ENCODE measurements around the gene PHKG1.
A peak's percentile ranks its signal among the peaks of the same experiment; 100 is the strongest.

The PHKG1 gene

GRCh38 chr7:56091591-56091990 lies 1.2 kb downstream of the PHKG1 start:
- no peak overlapping the region for H3K27ac ChIP-seq
- no peak for TF ChIP-seq ZFX (IDR thresholded peaks at IDR 0.05)
- TF ChIP-seq, protein P1, sequence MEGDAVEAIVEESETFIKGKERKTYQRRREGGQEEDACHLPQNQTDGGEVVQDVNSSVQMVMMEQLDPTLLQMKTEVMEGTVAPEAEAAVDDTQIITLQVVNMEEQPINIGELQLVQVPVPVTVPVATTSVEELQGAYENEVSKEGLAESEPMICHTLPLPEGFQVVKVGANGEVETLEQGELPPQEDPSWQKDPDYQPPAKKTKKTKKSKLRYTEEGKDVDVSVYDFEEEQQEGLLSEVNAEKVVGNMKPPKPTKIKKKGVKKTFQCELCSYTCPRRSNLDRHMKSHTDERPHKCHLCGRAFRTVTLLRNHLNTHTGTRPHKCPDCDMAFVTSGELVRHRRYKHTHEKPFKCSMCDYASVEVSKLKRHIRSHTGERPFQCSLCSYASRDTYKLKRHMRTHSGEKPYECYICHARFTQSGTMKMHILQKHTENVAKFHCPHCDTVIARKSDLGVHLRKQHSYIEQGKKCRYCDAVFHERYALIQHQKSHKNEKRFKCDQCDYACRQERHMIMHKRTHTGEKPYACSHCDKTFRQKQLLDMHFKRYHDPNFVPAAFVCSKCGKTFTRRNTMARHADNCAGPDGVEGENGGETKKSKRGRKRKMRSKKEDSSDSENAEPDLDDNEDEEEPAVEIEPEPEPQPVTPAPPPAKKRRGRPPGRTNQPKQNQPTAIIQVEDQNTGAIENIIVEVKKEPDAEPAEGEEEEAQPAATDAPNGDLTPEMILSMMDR (conservative IDR thresholded peaks at IDR 0.05): no peak

DNA sequence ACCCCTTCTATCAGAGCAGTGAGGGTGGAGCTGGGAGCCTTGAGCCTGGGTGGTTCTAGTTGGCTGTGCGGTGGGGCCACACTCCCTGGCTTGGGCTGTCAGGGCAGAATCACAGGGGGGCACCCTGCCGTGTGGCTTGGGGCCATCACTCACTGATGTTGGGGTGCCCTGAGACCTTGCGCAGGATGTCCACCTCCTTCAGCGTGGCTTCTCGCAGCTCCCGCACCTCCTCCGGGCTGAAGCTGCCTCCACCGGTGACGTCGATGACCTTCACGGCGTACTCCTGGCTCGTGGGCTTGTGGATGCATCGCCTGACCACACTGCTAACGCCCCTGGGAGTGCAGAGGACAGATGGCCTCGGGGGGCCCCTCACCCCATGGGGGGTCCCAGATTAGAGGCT lies 5.3 kb downstream of the PHKG1 start:
- TF ChIP-seq ZFX (IDR thresholded peaks at IDR 0.05): no peak
- TF ChIP-seq, protein P1 (conservative IDR thresholded peaks at IDR 0.05): no peak

GRCh38 chr7:56086761-56087160 lies 6.0 kb downstream of the PHKG1 start:
- H3K27ac ChIP-seq: no peak overlapping the region
- TF ChIP-seq ZFX (IDR thresholded peaks at IDR 0.05): no peak
- TF ChIP-seq, protein P1 (conservative IDR thresholded peaks at IDR 0.05): no peak

More for the DNA sequence above, 5.3 kb downstream of the PHKG1 start:
- no peak overlapping the region for H3K27ac ChIP-seq

DNA sequence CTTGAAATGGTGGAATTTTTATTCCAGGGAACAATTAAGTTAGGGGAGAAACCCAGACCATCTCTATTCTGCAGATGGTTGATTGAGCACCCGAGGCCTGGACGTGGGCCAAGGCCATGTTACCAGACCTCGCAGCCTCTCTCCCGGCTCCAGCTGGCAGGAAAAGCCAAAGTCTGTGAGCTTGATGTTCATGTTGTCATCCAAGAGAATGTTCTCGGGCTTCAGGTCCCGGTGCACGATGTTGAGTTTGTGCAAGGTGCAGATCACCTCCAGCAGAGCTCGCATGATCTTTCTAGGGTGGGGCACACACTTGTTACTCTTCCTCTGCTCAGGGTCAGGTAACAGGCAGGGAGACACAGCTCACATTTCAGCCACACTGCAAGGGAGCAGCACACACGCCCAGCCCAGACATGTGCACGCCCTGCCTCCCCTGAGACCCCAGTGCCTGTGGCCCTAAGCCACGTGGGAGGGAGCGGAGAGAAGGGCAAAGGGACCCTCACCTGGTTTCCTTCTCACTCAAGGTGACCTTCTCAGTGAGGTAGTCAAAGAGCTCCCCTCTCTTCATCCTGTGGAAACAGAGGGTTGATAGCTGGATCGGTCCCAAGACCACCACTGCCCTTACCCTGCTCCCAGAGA lies 9.5 kb downstream of the PHKG1 start:
- TF ChIP-seq, protein P1 (conservative IDR thresholded peaks at IDR 0.05): no peak
- TF ChIP-seq ZFX (IDR thresholded peaks at IDR 0.05): no peak
- H3K27ac ChIP-seq: no peak overlapping the region

GRCh38 chr7:56081626-56082340 lies 11.0 kb downstream of the PHKG1 start:
- TF ChIP-seq, protein P1 (conservative IDR thresholded peaks at IDR 0.05): no peak
- TF ChIP-seq ZFX (IDR thresholded peaks at IDR 0.05): no peak
- no peak overlapping the region for H3K27ac ChIP-seq

DNA sequence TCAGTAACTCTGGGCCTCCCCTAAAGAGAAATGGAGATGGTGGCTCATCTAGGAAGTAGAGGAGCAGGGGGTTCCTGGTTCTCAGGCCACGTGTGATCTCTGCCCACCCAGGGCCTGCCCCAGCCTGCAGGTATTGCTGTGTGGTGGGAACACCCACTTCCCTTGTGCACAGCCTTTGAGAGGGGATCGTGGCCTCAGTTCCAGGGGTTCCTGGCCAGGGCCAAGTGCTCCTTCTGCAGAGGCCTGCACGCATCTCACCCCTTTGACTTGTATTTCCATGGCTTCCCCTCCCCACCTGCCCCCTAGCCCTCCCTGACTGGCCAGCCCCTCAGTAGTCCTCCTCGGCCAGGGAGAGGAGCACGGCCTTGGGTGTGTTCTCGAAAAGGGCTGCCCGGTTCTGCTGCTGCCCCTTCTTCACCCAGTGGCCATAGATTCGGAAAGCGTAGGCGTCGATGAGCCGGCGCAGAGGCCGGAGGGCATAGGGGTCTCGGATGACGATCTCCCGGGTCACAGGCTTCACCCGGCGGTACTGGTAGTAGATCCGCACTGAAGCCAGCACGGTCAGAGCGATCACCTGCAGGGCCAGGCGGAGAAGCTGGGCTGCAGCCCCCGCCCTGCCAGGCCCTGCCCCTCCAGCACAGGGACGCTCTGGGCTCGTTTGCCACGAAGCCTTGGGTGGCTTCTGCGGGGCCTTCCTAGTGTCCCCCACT lies 11.9 kb downstream of the PHKG1 start:
- peak overlapping the region; percentile 79 for H3K27ac ChIP-seq

DNA sequence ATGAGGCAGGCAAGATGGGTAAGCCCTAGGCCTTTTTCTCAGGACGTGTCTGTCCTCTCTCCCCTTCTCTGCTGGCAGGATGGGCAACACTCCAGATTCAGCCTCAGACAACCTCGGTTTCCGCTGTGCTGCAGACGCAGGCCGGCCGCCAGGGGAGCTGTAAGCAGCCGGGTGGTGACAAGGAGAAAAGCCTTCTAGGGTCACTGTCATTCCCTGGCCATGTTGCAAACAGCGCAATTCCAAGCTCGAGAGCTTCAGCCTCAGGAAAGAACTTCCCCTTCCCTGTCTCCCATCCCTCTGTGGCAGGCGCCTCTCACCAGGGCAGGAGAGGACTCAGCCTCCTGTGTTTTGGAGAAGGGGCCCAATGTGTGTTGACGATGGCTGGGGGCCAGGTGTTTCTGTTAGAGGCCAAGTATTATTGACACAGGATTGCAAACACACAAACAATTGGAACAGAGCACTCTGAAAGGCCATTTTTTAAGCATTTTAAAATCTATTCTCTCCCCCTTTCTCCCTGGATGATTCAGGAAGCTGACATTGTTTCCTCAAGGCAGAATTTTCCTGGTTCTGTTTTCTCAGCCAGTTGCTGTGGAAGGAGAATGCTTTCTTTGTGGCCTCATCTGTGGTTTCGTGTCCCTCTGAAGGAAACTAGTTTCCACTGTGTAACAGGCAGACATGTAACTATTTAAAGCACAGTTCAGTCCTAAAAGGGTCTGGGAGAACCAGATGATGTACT lies 13.1 kb downstream of the PHKG1 start:
- peak overlapping the region; percentile 79 for H3K27ac ChIP-seq
- TF ChIP-seq, protein P1 (conservative IDR thresholded peaks at IDR 0.05): peak; percentile 94
- no peak for TF ChIP-seq ZFX (IDR thresholded peaks at IDR 0.05)
